HEK293 (cell line): ENCODE data around the gene PRKCZ.

Experiments
- FEZF1 ChIP-seq: fragments of 450-650 bp; formaldehyde crosslinking; IDR thresholded peaks from 2 replicates; pipeline ENCODE4 v1.5.1; 2016; ENCODE audit warnings: missing biosample characterization, missing genetic modification characterization
- KLF16 ChIP-seq: fragments of 450-650 bp; formaldehyde crosslinking; IDR thresholded peaks from 2 replicates; pipeline ENCODE4 v1.5.1; 2017; ENCODE audit warnings: missing biosample characterization, missing genetic modification characterization
- ZBTB20 ChIP-seq: fragments of 450-650 bp; formaldehyde crosslinking; IDR thresholded peaks from 2 replicates; pipeline ENCODE4 v1.5.1; 2016; ENCODE audit warnings: missing biosample characterization, missing genetic modification characterization
- ZNF133 ChIP-seq: fragments of 450-650 bp; formaldehyde crosslinking; IDR thresholded peaks from 2 replicates; pipeline ENCODE4 v1.5.1; 2016; ENCODE audit warnings: missing biosample characterization, missing genetic modification characterization
- ZNF324 ChIP-seq: fragments of 450-650 bp; formaldehyde crosslinking; IDR thresholded peaks from 2 replicates; pipeline ENCODE4 v1.5.1; 2016; ENCODE audit warnings: missing biosample characterization, missing genetic modification characterization
- ZNF529 ChIP-seq: fragments of 450-650 bp; formaldehyde crosslinking; IDR thresholded peaks from 2 replicates; pipeline ENCODE4 v1.5.1; 2017; ENCODE audit warnings: missing genetic modification characterization, missing biosample characterization; ENCODE audit not compliant: insufficient replicate concordance
- ZNF768 ChIP-seq: fragments of 450-650 bp; formaldehyde crosslinking; IDR thresholded peaks from 2 replicates; pipeline ENCODE4 v1.5.1; 2018; ENCODE audit warnings: missing biosample characterization, mild to moderate bottlenecking, missing genetic modification characterization
- TF ChIP-seq, protein P1 (sequence below): fragments of 450-650 bp; formaldehyde crosslinking; IDR thresholded peaks from 2 replicates; pipeline ENCODE4 v1.5.1; 2016; ENCODE audit warnings: missing biosample characterization, missing genetic modification characterization
- TF ChIP-seq, protein P2 (sequence below): fragments of 450-650 bp; formaldehyde crosslinking; IDR thresholded peaks from 2 replicates; pipeline ENCODE4 v1.5.1; 2016; ENCODE audit warnings: missing biosample characterization, missing genetic modification characterization
- TF ChIP-seq, protein P3 (sequence below): fragments of 450-650 bp; formaldehyde crosslinking; IDR thresholded peaks from 2 replicates; pipeline ENCODE4 v1.5.1; 2016; ENCODE audit warnings: missing biosample characterization, missing genetic modification characterization

DNA sequence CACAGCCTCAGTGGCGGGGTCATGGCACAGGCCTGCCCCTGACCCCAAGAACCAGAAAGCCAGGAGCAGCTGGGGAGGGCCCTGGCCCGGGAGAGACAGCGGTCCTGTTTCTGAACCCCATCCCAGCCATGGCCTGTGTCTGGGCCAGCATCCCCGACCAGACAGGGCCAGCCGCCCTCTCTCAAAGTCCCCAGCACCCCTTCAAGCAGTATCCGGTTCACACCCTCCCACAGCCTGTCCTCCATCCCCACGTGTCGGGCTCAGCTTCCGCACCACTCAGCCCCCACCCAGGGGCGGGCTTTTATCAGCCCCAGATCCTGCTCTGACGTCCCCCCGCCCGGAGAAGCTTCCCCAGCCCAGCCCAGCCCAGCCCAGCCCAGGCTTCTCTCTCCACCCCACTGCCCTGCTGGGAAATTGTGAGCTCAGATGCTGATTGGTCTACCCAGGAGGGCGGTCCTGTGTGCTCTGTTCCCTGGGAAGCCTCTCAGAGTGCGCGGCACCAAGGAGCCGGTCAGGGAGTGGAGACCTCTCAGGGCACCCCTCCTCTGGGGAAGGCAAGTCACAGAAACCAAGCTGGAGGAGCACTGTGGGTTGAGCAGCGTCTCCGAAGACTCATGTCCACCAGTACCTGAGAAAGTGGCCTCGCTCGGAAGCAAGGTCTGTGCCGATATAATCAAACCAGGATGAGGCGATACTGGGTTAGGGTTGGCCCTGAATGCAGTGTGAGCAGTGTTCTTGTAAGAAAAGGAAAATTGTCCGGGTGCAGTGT is 149.0 kb downstream of the PRKCZ start:
- TF ChIP-seq FEZF1 (tag by site-specific recombination), result no peak
- TF ChIP-seq ZNF768 (tag by site-specific recombination), result no peak
- TF ChIP-seq, protein P1, sequence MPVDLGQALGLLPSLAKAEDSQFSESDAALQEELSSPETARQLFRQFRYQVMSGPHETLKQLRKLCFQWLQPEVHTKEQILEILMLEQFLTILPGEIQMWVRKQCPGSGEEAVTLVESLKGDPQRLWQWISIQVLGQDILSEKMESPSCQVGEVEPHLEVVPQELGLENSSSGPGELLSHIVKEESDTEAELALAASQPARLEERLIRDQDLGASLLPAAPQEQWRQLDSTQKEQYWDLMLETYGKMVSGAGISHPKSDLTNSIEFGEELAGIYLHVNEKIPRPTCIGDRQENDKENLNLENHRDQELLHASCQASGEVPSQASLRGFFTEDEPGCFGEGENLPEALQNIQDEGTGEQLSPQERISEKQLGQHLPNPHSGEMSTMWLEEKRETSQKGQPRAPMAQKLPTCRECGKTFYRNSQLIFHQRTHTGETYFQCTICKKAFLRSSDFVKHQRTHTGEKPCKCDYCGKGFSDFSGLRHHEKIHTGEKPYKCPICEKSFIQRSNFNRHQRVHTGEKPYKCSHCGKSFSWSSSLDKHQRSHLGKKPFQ (tag by site-specific recombination), result 0 out of 2 replicates have a peak, but pooled peaks have one; percentile 44
- TF ChIP-seq ZNF529 (tag by site-specific recombination), result no peak
- TF ChIP-seq, protein P2, sequence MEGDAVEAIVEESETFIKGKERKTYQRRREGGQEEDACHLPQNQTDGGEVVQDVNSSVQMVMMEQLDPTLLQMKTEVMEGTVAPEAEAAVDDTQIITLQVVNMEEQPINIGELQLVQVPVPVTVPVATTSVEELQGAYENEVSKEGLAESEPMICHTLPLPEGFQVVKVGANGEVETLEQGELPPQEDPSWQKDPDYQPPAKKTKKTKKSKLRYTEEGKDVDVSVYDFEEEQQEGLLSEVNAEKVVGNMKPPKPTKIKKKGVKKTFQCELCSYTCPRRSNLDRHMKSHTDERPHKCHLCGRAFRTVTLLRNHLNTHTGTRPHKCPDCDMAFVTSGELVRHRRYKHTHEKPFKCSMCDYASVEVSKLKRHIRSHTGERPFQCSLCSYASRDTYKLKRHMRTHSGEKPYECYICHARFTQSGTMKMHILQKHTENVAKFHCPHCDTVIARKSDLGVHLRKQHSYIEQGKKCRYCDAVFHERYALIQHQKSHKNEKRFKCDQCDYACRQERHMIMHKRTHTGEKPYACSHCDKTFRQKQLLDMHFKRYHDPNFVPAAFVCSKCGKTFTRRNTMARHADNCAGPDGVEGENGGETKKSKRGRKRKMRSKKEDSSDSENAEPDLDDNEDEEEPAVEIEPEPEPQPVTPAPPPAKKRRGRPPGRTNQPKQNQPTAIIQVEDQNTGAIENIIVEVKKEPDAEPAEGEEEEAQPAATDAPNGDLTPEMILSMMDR, result peak; percentile 28; the same call in 1 of the 2 replicates
- no peak for TF ChIP-seq ZNF324 (tag by site-specific recombination)
- TF ChIP-seq ZNF133 (tag by site-specific recombination), result no peak
- TF ChIP-seq, protein P3, sequence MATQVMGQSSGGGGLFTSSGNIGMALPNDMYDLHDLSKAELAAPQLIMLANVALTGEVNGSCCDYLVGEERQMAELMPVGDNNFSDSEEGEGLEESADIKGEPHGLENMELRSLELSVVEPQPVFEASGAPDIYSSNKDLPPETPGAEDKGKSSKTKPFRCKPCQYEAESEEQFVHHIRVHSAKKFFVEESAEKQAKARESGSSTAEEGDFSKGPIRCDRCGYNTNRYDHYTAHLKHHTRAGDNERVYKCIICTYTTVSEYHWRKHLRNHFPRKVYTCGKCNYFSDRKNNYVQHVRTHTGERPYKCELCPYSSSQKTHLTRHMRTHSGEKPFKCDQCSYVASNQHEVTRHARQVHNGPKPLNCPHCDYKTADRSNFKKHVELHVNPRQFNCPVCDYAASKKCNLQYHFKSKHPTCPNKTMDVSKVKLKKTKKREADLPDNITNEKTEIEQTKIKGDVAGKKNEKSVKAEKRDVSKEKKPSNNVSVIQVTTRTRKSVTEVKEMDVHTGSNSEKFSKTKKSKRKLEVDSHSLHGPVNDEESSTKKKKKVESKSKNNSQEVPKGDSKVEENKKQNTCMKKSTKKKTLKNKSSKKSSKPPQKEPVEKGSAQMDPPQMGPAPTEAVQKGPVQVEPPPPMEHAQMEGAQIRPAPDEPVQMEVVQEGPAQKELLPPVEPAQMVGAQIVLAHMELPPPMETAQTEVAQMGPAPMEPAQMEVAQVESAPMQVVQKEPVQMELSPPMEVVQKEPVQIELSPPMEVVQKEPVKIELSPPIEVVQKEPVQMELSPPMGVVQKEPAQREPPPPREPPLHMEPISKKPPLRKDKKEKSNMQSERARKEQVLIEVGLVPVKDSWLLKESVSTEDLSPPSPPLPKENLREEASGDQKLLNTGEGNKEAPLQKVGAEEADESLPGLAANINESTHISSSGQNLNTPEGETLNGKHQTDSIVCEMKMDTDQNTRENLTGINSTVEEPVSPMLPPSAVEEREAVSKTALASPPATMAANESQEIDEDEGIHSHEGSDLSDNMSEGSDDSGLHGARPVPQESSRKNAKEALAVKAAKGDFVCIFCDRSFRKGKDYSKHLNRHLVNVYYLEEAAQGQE (tag by site-specific recombination), result no peak
- no peak for TF ChIP-seq KLF16
- TF ChIP-seq ZBTB20 (tag by site-specific recombination), result no peak
